HuH-7.5 (cell line): ENCODE results near the gene CEND1.
A peak's percentile ranks its signal among the peaks of the same experiment; 100 is the strongest.

Experiments used
- DNase-seq: peaks from one replicate; pipeline ENCODE4 v3.0.0; 2011; ENCODE audit warnings: low spot score

The CEND1 gene

DNA sequence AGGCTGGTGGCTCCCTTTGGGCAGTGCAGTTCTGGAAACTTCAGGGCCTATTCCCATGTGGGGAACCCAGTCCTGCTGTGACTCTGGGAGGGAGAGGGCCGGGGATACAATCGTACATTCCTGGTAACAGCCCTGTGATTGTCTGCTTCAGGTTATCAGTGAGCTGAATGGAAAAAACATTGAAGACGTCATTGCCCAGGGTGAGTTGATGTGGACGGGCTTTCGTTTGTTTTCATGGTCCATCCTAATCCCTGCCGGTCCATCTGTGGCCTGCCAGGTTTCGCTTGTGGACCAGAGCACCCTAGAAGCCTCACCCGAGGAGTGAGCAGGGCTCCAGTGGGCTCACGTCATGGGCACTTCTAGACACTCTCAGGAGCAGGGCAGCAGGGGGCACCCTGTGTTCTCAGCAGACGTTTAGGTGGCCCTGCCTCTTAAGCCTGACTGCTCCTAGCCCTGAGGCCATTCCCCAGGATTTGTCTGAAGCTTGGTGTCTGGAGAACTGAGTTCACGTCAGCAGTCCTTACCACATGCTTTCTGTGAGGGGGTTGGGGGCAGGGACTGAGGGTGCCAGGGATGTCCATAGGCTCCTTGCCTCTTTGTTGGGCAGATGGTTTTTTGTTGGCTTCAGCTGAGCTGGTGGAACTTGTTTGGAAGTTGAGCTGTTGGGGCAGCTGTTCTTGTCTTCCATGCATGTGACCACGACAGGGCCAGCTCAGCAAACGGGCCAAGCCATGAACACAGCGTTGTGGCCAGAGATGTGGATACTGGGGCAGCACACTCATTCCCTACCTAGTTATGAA lies 21.8 kb upstream of the CEND1 start:
- DNase-seq = no peak

- DNase-seq = no peak
These were observed 20.2 kb upstream of the CEND1 start for GRCh38 chr11:810040-810567.

DNA sequence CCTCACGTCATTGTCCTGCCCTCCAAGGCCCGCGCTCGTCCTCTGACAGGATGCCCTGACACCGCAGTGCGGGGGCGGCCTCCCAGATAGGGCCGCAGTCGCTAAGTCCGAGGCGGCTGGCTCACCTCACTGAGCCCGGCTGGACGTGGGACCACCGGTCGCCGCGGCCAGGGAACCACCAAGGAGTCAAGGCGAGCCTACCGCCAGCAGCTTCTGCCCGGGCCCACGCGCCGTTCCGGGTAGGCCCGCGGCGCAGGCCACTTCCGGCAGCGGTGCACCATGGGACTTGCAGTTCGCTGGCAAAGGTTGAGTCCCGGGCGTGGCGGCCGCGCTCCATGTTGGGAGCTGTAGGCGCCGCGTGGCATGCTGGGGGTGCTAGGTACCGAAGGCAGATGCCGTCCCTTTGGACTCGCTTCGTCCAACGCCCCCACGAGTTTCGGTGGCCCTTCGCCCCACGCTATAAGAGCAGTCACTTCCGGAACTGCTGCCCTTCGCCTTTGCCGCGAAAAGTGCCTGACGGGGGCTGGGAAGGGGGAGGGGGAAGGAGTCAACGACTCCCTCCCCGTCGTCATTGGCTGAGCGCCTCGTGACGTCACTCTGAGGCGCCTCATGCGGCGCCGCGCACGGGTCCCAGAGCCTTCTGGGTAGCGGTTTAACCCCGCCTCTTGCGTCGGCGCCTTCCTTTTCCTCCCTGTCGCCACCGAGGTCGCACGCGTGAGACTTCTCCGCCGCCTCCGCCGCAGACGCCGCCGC lies 19.6 kb upstream of the CEND1 start, which contains the start of gene RPLP2:
RPLP2 (plus strand) TSS at position 681 of the 753 bp plus-strand sequence. CDS start 268 bp downstream, outside the sequence.
- DNase-seq = peak; percentile 92

DNA sequence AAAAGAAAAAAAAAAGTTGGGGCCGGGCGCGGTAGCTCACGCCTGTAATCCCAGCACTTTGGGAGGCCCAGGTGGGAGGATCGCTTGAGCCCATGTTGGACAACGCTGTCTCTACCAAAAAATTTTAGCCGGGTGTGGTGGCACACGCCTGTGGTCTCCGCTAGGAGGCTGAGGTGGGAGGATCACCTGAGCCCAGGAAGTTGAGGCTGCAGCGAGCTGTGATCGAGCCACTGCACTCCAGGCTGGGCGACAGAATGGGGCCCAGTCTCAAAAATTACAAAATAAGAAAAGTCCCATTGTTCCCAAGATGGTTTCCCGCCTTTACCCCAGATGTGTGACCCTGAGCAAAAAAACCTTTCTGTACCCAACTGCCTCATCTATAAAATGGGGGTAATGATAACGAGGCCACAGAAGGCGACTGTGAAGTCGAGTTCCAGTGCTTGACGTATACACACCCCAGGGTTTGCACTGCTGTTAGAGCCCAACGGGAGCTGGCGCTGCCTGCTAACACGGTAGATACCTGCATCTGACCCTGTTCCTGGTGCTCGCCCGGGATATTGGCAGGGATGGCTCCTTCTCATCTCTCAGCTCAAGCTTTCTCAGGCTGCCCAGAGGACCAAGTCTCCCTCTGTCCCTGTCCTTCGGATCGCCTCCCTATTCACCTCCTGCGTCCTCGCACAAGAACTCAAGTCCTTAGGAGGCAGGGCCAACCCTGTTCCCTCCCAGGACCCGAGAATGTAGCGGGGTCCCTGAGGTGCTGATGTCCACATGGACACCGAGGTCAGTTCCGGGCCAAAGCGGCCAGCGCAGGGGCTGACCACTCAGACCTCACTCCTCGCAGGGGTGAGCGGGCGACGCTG lies 18.8 kb upstream of the CEND1 start:
- peak; percentile 87 for DNase-seq

GRCh38 chr11:804599-804964 lies 14.7 kb upstream of the CEND1 start:
- DNase-seq = no peak

- no peak for DNase-seq
These were observed 14.1 kb upstream of the CEND1 start for GRCh38 chr11:803770-804598.

DNA sequence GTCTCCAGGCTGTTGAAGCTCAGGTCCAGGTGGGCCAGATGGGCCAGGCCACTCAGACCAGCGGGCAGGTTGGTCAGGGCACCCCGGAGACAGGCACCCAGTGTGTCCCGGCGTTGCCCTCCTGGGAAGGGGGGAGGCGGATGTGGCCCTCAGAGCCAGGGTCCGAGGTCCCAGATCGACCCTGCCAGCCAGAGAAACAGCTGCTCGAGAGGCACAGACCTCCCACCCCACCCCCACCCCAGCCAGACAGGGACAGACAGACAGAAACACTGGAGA lies 13.5 kb upstream of the CEND1 start:
- no peak for DNase-seq

- no peak for DNase-seq
These were observed 13.0 kb upstream of the CEND1 start for GRCh38 chr11:802693-803466.

DNA sequence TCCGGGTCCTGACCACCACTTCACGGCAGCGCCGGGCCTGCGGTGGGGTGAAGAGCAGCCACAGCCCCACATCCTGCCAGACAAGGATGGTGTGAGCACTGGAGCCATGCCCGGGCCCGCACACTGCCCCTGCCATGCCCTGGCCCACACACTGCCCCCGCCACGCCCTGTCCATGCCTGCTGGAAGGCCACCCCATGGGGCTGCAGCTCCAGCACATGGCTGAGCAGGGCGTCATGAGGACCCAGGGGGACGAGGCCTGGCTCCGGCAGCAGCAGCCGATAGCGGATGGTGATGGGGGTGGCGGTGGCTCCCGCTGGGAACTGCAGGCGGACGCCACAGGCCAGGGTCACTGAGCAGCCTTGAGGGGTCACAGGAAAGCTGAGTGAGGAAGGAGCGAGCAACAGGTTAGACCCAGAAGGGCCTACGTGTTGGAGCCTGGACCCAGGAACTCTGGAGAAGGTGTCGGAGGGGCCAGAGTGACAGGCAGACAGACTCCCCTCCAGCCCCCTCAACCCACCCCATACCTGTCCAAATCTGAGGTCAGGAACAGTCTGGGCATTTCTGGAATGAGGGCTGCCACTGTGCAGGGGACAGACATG lies 12.2 kb upstream of the CEND1 start:
- DNase-seq = no peak

- DNase-seq = no peak
These were observed 11.3 kb upstream of the CEND1 start for GRCh38 chr11:801097-801780.

GRCh38 chr11:800473-800872 lies 10.6 kb upstream of the CEND1 start:
- no peak for DNase-seq

DNA sequence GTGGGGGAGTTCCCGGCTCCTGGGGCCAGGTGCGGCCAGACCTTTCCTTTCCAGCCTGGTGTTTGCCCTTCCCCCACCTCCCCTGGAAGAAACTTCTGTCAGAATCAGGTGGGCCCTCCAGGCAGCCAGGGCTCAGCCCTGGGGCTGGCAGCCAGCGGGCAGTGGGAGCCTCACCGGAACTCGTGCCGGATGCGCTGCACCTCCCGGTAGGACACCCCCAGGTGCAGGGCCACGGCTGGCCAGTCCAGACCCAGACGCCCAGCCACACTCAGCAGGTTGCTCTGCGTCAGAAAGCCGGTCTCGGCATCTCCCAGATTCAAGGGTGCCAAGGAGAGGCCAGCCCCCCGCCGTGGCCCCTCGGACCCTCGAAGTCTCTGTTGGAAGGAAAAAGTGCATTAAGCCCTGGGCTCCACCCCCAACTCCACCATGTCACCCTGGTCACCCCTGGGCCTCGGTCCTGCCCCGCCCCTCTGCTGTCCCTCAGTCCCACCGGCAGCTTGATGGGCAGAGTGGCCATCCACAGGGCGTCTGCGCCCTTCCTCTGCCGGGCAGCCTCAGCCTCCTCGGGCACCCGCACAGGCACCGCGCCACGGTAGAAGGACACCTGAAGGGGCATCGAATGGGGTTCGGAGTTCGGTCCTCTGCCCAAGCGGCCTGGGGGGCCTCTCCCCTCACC lies 9.9 kb upstream of the CEND1 start:
- DNase-seq = no peak

DNA sequence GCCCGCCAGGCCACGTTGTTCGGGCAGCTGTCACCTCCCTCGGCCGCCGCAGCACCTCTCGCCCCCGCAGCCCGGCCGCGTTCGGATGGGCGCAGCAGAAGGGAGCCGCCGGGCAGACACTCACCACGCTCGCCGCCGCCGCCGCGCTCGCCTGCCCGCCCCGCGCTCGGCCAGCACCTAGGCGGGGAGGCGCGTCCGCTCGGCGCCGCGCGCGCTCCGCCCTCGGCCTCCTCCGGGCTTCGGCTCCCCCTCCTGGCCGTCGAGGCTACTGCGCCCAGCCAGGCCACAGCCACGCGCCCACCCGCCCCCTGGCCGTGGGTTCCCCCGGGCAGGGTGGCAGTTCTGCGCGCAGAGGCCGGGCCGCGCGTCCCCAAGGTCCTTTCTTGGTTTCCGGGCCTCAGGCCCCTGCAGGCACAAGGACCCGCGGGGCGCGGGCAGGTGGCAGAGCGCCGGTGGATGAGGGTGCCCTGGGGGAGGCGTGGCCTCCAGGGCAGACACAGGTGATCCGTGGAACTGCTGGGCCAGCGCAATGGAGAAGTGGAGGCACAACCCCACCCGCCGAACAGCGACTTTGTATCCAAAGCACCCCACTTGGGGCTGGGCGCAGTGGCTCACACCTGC lies 8.3 kb upstream of the CEND1 start, which contains the start of gene SLC25A22:
SLC25A22 (minus strand) TSS at position 189 of the 621 bp plus-strand sequence. CDS start 3,275 bp downstream, outside the sequence.
- peak; percentile 97 for DNase-seq

DNA sequence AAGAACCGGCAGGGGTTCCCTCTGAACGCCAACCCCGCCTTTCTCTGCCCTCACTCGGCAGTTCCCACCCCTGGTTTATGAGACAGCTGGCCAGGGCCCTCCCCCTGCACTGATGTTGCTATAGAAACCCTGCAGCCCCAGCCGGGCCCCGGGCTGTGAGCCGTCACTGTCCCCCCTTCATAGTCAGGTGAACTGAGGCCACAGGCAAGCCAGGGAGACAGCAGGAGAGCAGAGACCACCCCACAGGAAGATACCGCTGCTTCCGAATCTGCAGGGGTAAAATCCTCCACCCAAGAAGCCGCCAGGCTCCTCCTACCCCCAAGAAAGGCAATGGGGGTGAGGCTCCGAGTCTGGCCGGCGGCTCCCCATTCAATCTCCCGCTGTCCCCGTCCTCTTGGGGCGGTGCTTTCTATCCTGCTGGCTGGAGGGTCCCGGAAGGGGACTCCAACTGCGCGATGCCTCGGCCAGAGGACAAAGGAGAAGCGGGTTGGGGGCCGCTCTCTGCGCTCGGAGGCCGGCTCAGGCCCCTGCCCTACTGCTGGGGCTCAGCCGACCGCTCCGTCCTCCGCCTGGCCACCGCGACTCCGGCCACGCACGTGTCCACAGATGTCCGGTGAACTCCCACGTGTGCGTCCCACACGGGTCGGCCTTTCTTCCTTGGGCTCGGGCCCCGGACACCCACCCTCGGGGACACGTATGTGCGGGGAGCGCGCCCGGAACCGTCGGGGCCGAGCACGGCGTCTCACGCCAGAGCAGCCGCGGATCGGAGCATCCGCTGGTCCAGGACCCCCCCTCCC lies 7.6 kb upstream of the CEND1 start:
- peak; percentile 89 for DNase-seq

DNA sequence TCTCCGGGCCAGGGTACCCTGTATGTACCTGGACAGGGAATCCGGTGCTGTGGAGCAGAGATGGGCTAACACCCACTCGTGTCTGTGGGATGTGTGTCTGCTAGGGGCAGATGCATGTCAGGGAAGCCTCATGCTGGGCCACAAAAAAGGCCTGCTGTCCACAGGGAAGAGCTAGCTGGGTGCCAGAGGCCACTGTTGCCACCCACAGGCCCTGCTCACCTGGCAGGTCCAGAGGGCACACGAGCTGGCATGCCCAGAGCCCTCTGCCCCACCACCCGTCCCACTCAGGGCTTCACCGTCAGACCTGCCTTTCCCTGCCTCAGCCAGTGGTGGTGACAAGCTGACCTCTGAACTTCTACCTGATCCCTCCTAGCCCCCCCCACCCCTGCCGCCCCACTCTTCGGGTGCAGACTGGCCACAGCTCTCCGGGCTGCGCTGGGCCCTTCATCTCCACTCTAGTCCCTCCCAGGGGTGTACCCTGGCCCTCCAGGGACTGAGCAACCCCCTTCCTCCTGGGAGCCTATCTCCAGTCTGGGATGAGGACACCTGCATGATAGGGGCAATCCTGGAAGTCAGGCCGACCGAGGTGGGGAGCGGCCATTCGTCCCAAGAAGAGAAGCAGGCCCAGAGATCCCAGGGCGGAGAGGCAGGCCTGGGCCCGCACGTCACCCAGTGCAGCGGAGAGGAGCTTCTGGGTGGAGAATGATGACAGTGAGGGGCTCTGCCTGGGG lies 6.8 kb upstream of the CEND1 start:
- DNase-seq = no peak

DNA sequence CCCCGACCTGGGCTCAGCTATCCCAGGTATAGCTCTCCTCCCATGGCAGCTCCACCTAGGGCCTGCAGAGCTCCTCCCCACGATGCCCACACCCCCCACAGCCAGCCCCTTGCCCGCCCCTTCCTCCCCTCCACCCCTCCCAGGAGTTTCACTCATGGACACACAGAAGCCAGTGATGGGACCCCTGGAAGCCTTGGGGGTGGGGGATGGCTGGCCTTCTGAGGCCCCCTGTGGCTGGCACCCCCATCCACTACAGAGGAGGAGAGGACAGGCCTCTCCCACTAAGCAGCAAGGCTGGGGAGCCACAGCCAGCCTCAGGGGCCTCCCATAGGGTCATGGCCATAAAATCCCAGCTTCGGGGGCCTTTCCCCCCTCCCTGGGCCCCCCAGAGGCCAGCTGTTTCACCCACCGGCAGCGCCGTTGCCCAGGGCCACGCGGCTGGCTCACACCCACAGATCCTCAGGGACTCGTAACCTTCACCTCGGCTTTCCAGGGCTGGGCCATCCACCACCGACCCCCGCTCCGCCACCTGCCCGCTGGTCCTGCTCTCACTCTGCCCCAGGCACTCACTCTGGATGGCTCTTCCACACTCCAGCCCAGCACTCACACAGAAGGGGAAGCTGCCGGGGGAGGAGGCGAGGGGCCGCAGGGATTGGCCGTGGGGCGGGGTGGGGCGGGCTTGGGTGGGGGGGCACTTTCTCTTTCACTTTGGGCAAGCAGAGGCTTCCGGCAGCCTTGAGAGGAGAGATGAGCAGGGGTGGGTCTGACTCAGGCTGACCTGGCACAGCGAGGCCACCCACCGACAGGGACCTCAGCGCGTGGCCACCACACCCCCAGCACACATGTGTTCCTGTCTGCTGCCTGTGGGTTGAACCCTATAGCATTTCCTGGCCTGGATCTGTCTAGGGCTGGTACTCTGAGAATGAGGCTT lies 6.0 kb upstream of the CEND1 start:
- DNase-seq = no peak
